HG03442 (cell line): Measurements from ENCODE around the gene CHIC2.
"Not testable (repeated sequence)": the region's sequence is repeated elsewhere in the genome, so short reads cannot be mapped to it uniquely, and the experiment has no call there.

Experiments
- ATAC-seq: cut with Tn5 transposase; IDR thresholded peaks from one replicate; pipeline ENCODE4 v1.9.1; 2021; ENCODE audit warnings: mild to moderate bottlenecking, moderate library complexity; ENCODE audit not compliant: unreplicated experiment

The CHIC2 gene

DNA sequence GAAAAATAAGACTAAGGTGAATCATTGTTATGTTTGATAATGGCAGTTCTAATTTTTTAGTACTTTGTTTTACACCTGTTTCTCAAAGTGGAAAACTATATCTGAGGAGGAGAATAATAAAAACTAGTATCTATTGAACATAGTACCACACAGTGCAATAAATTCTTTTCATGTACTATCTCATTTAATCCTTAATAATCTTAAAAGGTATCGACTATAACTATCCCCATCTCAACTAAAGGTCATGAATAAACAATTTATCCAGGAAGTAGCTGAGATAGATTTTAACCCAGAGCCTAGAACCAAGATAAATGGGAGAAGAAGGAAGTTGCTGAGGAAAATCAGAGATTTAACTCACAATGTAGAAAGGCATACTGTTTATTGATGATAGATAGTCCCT lies 2.5 kb downstream of the CHIC2 start:
- ATAC-seq, result no peak

DNA sequence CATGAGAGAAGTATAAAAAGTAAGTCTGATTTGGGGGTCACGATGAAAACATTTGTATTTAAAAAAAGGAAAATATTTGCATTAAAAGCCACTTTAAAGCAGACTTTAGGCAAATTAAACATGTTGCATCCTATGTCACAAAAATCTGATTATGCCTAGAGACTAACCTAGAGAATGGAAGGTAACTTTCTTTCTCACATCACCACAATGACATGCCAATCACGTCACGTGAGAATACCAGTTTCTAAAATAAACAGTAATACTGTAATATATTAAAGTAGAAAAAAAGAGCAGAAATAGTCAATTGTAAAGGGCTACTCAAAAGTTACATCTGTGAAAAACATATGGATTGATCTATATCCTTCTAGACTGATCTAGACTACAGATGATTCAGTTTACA lies 3.3 kb downstream of the CHIC2 start:
- ATAC-seq, result no peak

DNA sequence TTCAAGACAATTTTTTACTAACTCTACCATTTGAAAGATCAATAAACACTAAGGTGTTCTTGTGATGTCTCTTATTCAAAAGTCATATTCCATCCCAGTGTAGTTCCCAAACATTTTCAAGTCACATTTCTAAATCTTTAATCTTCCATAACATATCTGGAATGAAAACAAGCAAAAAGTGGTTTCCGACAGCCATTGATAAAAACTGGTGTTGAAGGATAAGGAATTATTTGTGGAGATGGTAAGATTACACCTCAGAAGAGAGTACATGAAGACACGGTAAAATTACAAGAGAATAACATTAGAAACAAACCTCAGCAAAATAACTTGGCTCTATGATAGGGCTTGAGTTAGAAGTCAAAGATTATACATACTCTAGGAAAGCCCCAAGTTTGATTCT lies 4.3 kb downstream of the CHIC2 start:
- ATAC-seq, result no peak

DNA sequence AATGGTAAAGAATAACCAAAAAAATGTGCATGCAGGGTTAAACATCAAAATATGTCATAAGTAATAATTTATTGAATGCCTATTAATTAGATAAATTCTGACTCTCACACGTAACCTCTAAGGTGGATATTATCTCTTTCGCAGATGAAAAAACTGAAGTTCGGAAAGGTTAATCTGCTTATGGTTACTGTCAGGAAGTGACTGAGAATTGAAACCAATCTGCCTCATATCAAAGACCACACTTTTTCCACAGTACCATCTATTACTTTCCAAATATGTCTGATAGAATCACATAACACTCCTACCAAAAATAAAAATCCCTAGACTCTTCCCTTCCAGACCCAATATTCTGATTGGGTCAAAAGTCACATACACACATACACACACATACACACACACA lies 6.2 kb downstream of the CHIC2 start:
- no peak for ATAC-seq

DNA sequence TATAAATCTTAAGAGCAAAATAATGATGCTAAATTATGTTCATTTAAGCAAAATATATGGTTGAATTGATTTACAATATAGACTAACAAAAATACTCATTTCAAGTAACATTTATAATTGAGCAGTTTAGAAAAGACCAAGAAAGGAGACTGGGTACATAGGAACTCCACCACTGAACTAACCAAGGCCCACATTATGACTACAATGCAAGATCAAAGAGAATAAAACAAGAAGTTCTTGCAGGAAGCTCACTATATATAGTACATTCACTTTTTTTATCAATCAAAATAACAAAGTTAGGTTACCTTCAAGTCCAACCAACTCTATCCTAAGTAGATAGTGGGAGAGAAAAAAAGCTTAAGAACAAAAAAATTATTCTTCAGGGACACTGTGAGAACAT lies 8.0 kb downstream of the CHIC2 start:
- no peak for ATAC-seq

DNA sequence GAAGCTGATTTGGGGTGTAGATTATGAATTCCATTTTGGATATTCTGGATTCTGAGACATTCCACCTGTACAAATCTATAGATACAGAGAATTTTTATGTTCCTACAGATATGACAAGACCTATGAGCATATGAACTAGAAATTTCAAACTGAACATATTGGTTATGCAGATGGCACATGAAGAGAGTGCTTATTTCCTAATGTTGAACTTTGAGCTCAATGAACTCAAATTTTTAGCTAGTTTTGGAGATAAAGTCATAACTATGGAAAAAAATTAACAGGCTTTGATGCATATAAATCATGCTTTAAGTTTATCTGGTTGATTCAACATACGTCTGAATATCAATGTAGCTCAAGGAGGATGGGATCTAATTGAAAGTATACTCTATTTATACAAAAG lies 8.9 kb downstream of the CHIC2 start:
- ATAC-seq, result no peak

DNA sequence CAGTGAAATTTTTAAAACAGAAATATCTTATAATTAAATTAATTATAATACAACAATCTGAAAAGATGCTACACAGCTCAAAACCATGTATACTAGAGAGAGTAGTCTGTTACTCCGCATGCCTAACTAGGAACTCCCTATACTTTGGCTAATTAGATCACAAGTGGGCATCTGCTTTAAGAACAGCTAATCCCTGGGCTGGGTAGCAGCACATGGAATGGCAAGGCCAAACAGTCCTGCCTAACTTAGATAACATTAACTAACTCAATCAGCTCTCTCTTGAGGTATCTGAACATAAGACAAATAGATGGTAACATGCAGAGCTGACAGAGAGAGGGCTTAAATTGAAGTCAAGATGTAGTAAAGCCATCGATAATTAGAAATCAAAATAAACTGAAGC lies 9.9 kb downstream of the CHIC2 start:
- ATAC-seq, result no peak

DNA sequence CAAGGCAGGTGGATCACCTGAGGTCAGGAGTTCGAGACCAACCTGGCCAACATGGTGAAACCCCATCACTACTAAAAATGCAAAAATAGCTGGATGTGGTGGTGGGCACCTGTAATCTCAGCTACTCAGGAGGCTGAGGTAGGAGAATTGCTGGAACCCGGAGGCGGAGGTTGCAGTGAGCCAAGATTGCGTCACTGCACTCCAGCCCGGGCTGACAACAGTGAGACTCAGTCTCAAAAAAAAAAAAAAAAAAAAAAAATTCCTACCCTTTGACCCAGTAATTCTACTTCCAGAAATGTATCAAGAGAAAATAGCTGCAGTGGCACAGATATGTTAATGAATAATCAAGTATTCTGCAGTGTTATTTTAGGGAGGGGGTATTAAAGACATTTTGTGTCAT lies 11.1 kb downstream of the CHIC2 start:
- not testable (repeated sequence) for ATAC-seq

DNA sequence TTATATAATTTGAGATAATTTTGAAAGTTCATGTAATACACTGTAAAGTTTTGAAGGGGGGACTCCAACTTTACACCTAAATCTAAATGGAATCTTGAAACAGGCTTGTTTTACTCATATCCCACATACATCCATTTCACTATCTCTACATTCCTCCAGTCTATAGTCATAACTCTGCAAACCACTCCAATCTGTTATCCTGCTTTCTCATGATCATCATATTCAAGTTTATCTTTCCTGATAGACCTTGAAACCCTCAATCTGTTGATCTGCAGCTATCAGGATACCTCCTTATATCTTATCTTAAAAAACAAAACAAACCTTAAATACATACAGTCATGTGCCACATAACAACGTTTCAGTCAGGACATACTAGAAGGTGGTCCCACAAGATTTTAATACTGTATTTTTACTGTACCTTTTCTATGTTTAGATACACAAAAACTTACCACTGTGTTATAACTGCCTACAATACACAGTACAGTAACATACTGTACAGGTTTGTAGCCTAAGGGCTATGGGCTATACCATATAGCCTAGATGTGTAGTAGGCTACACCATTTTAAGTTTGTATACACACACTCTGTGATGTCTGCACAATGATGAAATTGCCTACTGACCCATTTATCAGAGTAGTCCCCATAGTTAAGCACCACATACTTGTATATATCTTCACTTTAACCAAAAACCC lies 14.0 kb downstream of the CHIC2 start:
- ATAC-seq, result no peak

DNA sequence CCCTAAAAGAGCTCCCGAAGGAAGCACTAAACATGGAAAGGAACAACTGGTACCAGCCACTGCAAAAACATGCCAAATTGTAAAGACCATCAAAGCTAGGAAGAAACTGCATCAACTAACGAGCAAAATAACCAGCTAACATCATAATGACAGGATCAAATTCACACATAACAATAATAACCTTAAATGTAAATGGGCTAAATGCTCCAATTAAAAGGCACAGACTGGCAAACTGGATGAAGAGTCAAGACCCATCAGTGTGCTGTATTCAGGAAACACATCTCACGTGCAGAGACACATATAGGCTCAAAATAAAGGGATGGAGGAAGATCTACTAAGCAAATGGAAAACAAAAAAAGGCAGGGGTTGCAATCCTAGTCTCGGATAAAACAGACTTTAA lies 20.8 kb downstream of the CHIC2 start:
- ATAC-seq, result not testable (repeated sequence)

DNA sequence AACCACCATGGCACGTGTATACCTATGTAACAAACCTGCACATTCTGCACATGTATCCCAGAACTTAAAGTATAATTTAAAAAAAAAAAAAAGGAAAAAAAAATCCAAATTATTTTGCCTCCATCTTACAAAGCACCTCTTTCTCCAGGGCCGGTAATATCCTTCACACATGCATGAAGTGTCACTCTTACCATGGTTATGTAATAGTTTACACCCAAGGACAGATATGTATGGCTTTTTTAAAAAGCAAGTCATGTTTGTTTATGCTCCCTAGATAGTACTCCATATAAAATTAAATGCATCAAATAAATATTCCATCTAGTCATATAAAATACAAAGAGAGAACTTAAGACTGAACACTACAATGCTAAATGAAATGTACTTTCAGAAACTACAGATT lies 22.5 kb downstream of the CHIC2 start:
- no peak for ATAC-seq

DNA sequence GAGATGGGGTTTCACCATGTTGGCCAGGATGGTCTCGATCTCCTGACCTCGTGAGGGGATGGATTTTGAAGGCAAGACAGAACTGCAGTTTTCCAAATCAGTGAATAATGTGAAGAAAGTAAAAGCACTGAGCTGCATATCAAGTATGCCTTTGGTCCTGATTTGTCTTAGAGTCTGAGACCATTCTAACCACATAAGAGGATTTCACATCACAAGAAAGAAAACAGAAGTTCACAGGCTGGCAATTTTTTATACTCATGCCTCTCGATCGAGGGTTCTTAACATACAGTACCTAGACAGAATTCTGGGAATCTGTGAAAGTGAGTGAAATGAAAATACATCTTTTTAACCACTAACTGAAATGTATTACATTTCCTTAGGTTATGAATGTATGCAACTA lies 23.3 kb downstream of the CHIC2 start:
- ATAC-seq, result no peak

DNA sequence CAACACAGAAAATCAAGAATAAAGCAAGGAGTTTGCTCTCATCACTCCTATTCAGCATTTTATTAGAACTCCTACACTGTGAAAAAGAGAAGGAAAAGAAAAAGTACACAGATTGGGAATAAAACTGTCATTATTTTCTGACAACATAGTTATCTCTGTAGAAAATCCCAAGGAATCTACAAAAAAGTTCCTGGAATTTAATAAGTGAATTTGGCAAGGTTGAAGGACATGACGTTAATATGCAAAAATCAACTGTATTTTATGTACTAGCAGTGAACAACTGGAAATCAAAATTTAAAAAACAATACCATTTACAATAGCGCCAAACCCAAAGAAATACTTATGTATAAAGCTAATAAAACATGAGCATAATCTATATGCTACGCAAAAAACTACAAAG lies 26.3 kb downstream of the CHIC2 start:
- ATAC-seq, result no peak

DNA sequence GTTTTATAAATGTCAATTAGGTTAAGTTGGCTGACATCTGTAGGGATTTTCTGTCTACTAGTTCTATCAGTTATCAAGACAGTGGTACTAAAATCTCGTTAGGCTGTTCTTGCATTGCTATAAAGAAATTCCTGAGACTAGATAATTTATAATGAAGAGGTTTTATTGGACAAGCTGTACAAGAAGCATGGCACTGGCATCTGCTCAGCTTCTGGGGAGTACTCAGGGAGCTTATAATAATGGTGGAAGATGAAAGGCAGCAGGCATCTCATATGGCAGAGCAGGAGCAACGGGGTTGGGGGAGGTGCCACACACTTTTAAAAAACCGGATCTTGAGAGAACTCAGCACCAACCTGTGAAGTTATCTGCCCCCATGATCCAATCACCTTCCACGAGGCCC lies 28.2 kb downstream of the CHIC2 start:
- ATAC-seq, result no peak

DNA sequence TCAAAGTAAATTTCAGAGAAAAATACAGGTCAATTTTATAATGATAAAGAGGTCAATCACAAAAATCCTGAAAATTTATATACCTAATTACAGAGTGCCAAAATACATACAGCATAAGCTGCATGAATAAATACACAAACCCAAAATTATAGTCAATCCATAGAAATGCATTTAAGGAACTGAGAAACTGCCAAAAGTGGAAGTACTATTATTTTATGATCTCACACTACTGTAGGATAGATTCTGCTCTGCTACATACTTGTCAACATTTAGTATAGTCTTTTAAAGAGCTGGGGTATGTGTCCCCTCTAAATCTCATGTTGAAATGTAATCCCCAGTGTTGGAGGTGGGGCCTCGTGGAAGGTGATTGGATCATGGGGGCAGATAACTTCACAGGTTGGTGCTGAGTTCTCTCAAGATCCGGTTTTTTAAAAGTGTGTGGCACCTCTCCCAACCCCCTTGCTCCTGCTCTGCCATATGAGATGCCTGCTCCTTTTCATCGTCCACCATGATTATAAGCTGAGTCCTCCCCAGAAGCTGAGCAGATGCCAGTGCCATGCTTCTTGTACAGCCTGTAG lies 31.8 kb downstream of the CHIC2 start:
- no peak for ATAC-seq

DNA sequence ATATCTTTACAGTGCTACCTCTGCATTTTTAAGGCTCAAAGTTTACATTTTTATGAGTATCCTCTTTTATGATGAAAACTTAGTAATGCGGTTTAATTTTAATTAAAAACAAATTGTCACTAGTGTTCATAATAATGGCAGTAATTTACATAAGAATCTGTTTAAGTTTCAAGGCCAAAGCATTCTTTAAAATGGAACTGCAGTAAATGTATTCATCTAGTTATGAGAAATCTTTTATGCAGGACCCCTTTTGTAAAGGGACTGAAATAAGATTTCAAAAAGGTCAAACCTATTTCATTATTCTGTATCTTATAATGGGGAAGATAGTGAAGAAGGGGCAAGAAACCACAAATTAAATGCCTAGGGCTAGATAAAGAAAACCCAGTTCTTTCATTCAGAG lies 37.1 kb downstream of the CHIC2 start:
- no peak for ATAC-seq

DNA sequence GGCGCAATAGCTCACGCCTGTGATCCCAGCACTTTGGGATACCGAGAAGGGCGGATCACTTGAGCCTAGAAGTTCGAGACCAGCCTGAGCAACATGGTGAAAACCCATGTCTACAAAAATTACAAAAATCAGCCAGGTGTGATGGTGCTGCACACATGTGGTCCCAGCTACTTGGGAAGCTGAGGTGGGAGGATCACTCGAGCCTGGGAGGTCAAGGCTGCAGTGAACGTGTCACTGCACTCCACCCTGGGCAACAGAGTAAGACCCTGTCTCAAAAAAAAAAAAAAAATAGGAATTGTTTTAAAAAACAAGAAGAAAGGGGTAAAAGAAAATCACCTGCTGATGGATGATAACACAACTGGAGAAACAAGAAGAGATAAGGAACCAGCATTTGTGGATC lies 38.8 kb downstream of the CHIC2 start:
- no peak for ATAC-seq

DNA sequence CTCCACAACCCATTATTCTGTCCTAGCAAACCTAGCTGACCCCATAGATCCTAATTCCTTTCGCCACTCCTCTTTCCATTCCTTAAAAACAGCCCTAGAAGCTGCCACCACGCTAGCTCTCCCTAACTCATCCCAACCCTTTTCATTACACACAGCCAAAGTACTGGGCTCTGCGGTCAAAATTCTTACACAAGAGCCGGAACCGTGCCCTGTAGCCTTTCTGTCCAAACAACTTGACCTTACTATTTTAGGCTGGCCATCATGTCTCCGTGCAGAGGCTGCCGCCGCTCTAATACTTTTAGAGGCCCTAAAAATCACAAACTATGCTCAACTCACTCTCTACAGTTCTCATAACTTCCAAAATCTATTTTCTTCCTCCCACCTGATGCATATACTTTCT lies 41.4 kb downstream of the CHIC2 start:
- not testable (repeated sequence) for ATAC-seq

DNA sequence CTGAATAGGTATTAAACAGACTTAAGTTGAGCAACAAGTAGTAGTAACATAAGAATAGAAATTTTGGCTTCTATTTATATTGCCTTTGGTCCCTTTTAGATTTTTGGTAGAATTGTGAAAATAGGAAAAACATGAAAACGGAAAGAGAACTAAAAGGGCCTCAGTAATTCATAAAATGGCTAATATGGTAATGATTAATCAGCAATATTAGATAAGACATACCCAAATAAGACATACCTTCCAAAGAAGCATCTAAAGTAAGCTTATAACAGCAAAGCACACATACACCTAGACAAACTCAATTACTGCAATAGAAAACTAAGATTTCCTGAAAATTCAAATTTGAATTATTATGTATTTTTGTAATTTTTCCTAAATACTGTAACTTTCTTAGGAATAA lies 46.4 kb downstream of the CHIC2 start:
- no peak for ATAC-seq

DNA sequence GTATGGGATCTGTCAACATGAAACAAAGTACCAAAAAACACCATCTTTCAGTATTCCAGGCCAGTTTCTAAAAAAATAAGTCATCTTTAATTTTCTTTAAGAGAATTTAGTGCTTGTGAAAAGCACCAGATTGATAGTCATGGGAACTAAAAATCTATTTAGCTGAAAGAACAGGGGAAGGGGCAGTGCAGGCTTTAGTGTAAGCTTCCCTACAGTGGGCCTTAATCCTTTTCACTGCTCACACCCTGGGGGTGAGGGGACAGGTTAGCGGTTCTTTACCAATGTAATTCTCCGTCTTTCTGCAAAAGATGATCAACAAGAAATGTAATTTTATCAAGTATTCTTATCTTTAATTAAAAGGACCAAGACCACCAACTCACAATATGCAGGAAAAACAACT lies 47.1 kb downstream of the CHIC2 start:
- ATAC-seq, result no peak

DNA sequence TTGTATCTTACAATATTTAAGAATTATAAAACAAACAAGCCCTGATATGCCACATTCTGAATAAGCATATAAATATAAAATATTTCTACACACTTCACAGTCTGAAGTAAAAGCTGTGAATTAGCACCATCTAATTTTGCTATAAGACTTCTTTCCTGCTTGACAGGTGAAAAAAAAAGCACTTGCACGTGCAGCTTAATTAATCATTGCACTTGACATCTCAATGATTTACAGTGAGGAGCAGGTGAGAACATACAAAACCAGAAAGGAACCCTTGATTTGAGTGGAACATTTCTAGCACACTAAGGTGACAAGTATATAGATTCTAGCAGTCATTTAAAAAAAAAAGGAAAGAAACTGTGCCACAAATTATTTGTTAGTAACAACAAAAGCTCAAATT lies 47.9 kb downstream of the CHIC2 start:
- no peak for ATAC-seq

DNA sequence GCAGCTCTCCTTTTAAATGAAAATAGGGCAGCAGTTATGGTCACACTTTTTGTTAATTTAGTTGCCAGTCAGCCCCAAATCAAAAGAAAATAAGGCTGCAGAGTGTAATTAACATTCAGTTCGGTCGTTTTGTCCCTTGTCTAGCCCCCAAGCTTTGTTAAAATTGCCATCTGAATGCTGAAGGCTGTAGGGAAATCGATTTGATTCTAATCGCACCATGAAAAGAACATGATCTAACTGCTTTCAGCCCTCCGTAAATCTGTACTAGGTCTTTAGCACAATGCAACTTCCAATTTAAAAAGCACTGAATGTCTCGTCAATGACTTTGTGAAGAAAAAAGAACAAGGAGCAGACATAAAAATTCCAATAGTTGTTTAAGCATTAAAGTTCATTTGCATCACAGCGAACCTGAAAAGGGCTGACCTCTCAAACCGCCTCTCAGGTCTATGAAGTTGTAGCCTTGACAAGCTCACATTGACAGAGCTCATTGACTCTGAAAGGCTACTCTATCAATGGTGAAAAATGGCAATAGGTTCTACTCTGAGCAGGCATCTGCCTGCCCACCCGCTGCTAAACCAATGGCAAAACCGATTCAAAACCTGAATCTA lies 48.9 kb downstream of the CHIC2 start:
- ATAC-seq, result no peak

DNA sequence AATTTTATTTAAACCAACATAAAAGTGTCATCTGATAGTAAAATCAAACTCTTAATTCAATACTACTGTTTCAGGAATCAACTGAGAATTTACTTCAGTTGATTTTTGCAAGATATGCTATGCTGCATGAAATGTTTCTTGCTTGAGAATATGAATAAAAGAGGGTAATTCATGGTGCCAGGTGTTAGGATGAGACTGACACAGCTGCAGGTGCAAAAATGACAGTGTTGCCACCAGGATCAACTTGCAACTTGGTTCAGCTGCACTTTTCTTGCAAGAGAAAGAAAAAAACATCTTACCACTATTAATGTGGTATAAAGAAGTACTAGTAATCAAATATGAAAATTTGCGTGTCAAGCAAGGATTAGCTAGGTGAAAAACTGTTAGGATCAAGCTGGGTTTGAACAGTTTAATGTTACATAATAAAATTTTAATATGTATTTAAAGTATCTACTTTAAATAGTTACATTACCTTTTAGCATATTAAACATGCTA lies 49.7 kb downstream of the CHIC2 start:
- ATAC-seq, result no peak
